ENCODE measurements around the gene LRRC8D. TPM values are rescaled to one million over a fixed set of nuclear protein-coding genes. Genes with fewer than 3 reads are reported as not detected.

Gene LRRC8D
- total RNA-seq, 1 donor from 2014 or later, result 33.9 TPM

DNA sequence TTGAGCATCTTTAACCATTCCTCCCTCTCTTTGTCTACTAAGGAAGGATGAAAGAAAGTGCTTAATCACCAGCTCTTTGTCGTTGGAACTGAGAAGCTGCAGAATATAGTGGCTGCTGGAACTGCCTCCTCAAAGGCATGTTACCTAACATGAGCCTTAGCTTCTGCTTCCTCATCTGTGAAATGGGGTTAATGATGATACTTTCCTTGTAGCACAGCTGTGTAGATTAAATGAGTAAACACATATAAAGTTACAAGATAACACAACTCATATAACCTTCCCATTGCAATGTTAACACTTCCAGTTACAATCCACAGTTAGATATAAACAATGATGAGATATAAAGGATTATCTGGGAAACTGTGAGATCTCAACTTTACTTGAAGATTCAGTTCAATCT lies 125.7 kb downstream of the LRRC8D start:
- H3K4me1 Mint-ChIP-seq (ENCODE audit: unreplicated experiment), result peaks cover 4% of the 10 kb centered on the region
- H3K9me3 Mint-ChIP-seq (ENCODE audit: unreplicated experiment), result no peaks in the 10 kb centered on the region
- TF ChIP-seq, protein P1, sequence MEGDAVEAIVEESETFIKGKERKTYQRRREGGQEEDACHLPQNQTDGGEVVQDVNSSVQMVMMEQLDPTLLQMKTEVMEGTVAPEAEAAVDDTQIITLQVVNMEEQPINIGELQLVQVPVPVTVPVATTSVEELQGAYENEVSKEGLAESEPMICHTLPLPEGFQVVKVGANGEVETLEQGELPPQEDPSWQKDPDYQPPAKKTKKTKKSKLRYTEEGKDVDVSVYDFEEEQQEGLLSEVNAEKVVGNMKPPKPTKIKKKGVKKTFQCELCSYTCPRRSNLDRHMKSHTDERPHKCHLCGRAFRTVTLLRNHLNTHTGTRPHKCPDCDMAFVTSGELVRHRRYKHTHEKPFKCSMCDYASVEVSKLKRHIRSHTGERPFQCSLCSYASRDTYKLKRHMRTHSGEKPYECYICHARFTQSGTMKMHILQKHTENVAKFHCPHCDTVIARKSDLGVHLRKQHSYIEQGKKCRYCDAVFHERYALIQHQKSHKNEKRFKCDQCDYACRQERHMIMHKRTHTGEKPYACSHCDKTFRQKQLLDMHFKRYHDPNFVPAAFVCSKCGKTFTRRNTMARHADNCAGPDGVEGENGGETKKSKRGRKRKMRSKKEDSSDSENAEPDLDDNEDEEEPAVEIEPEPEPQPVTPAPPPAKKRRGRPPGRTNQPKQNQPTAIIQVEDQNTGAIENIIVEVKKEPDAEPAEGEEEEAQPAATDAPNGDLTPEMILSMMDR (IDR thresholded peaks at IDR 0.05; ENCODE audit: unreplicated experiment), result no peak
- H3K27ac Mint-ChIP-seq (ENCODE audit: unreplicated experiment), result no peak overlapping the region
- no peaks in the 10 kb centered on the region for H3K27me3 Mint-ChIP-seq (ENCODE audit: unreplicated experiment)
- no peak overlapping the region for H3K4me3 Mint-ChIP-seq (ENCODE audit: unreplicated experiment)
- H3K36me3 Mint-ChIP-seq (ENCODE audit: low read depth, unreplicated experiment), result no peaks in the 10 kb centered on the region
- no peak for DNase-seq (ENCODE audit: low spot score)

- DNase-seq (ENCODE audit: low spot score), result no peak
- Mint-ChIP-seq H3K36me3 (ENCODE audit: low read depth, unreplicated experiment) (no peaks in the 10 kb centered on the region), H3K4me1 (ENCODE audit: unreplicated experiment) (no peaks in the 10 kb centered on the region), H3K4me3 (ENCODE audit: unreplicated experiment) (no peak overlapping the region), H3K27ac (ENCODE audit: unreplicated experiment) (no peak overlapping the region), H3K9me3 (ENCODE audit: unreplicated experiment) (no peaks in the 10 kb centered on the region), H3K27me3 (ENCODE audit: unreplicated experiment) (no peaks in the 10 kb centered on the region)
- TF ChIP-seq, protein P1 (IDR thresholded peaks at IDR 0.05; ENCODE audit: unreplicated experiment), result no peak
Measured at GRCh38 chr1:89948722-89949345, 128.0 kb downstream of the LRRC8D start.

GRCh38 chr1:89949991-89950624 lies 129.3 kb downstream of the LRRC8D start:
- Mint-ChIP-seq H3K4me3 (ENCODE audit: unreplicated experiment) (no peak overlapping the region), H3K4me1 (ENCODE audit: unreplicated experiment) (no peaks in the 10 kb centered on the region), H3K27me3 (ENCODE audit: unreplicated experiment) (no peaks in the 10 kb centered on the region), H3K27ac (ENCODE audit: unreplicated experiment) (peak overlapping the region; percentile 10), H3K36me3 (ENCODE audit: low read depth, unreplicated experiment) (no peaks in the 10 kb centered on the region), H3K9me3 (ENCODE audit: unreplicated experiment) (no peaks in the 10 kb centered on the region)
- TF ChIP-seq, protein P1 (IDR thresholded peaks at IDR 0.05; ENCODE audit: unreplicated experiment), result no peak
- DNase-seq (ENCODE audit: low spot score), result no peak

DNA sequence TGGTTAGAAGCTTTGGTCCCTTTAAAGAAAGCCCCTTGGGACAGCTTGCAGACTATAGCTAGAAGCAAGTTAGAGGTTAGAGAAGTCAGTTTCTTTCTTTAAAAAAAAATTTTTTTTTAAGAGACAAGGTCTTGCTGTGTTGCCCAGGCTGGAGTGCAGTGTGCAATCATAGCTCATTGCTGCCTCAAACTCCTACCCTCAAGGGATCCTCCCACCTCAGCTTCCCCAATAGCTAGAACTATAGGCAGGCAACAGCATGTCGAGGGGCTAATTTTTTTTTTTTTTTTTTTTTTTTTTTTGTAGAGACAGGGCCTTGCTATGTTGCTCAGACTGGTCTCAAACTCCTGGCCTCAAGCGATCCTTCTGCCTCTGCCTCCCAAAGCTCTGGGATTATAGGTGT lies 129.9 kb downstream of the LRRC8D start:
- TF ChIP-seq, protein P1 (IDR thresholded peaks at IDR 0.05; ENCODE audit: unreplicated experiment), result no peak

More for the DNA sequence above, 129.9 kb downstream of the LRRC8D start:
- no peaks in the 10 kb centered on the region for H3K36me3 Mint-ChIP-seq (ENCODE audit: low read depth, unreplicated experiment)
- no peaks in the 10 kb centered on the region for H3K27me3 Mint-ChIP-seq (ENCODE audit: unreplicated experiment)
- DNase-seq (ENCODE audit: low spot score), result no peak
- no peak overlapping the region for H3K27ac Mint-ChIP-seq (ENCODE audit: unreplicated experiment)
- H3K9me3 Mint-ChIP-seq (ENCODE audit: unreplicated experiment), result no peaks in the 10 kb centered on the region
- H3K4me3 Mint-ChIP-seq (ENCODE audit: unreplicated experiment), result no peak overlapping the region
- no peaks in the 10 kb centered on the region for H3K4me1 Mint-ChIP-seq (ENCODE audit: unreplicated experiment)

Measured in endothelial cell (in vitro differentiated cells).